GM19240 (cell line): ENCODE data around the gene SEL1L.
"Not testable (repeated sequence)": the region's sequence is repeated elsewhere in the genome, so short reads cannot be mapped to it uniquely, and the experiment has no call there.

Experiments
- DNase-seq: peaks from one replicate; pipeline ENCODE4 v3.0.0; 2011; ENCODE audit warnings: low spot score; ENCODE audit not compliant: insufficient read length

Gene SEL1L

DNA sequence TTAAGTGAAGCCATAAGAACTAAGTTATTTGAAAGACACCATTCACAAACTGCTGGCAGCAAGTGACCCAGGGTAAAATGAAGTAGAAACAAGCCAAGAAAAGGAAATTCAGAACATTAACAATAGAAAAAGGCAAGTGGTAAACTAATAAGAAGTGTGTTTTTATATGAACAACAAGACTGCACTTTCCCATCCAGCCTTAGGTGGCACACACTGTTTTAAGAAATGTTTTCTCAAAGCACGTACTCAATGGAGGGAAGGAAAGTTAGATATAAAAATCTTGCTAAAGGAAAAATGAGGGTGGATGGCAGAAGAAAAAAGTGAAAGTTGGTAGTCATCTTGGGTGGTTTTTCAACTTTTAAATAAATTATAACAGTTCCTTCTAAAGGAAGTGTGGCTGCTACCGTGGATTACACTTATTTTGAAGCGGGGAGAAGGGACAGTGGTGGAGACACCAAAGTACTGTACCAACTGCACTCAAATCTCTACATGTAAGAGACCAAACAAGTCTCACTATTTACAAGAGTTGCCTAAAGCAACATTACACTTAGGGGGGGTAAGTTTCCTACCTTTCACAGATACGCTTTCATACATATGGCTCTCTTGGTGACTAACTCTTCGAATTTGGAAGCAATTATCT is 58.8 kb downstream of the SEL1L start:
- DNase-seq, result no peak

- no peak for DNase-seq
These were observed 59.5 kb downstream of the SEL1L start for GRCh38 chr14:81474148-81474492.

DNA sequence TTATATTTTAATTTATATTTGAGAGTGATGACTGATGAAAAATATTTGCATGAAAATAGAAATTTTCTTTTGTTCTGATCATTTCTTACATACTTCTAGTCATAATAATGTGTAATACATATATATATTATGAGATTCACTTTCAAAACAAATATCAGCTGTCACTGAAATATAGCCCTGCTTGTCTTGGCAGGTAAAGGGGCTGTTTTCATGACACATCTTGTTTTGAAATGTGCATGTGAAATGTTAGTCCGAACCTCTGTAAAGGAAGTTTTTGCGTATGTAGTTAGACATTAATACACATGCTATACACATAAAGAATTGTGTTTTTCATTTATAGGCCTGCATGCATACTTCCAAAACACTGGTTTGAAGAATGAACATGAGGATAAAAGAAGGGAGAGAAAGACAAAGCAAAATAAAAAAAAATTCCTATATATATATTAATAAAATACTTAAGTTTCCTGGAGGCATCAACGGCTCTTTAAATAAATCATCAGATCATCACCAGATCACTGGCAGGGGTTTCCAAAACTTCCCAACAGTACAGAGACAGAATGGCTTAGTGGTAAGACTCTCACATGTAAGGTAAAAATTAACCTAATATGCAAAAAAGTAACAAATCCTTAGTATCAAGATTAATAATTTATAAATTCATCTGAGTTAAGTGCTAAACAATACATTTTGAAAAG is 60.1 kb downstream of the SEL1L start:
- no peak for DNase-seq

- no peak for DNase-seq
These were observed 61.4 kb downstream of the SEL1L start for GRCh38 chr14:81472096-81472800.

- no peak for DNase-seq
These were observed 62.6 kb downstream of the SEL1L start for GRCh38 chr14:81471062-81471461.

GRCh38 chr14:81470557-81470826 is 63.2 kb downstream of the SEL1L start:
- not testable (repeated sequence) for DNase-seq

- DNase-seq, result no peak
These were observed 66.8 kb downstream of the SEL1L start for GRCh38 chr14:81466854-81467253.

- no peak for DNase-seq
These were observed 68.0 kb downstream of the SEL1L start for GRCh38 chr14:81465507-81466228.

DNA sequence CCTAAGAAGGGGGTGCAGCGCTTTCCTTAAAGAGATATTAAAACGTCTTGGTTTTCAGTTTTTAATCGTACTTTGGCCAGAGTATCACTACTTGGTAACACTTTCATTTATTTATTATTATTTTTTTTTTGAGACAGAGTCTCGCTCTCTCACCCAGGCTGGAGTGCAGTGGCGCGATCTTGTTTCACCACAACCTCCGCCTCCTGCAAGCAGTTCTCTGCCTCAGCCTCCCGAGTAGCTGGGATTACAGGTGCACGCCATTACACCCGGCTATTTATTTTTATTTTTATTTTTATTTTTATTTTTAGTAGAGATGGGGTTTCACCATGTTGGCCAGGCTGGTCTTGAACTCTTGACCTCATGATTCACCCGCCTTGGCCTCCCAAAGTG is 68.7 kb downstream of the SEL1L start:
- DNase-seq, result not testable (repeated sequence)

GRCh38 chr14:81464253-81465002 is 69.2 kb downstream of the SEL1L start:
- DNase-seq, result no peak

- DNase-seq, result not testable (repeated sequence)
These were observed 71.3 kb downstream of the SEL1L start for GRCh38 chr14:81462356-81462755.

- no peak for DNase-seq
These were observed 73.7 kb downstream of the SEL1L start for GRCh38 chr14:81459912-81460311.

DNA sequence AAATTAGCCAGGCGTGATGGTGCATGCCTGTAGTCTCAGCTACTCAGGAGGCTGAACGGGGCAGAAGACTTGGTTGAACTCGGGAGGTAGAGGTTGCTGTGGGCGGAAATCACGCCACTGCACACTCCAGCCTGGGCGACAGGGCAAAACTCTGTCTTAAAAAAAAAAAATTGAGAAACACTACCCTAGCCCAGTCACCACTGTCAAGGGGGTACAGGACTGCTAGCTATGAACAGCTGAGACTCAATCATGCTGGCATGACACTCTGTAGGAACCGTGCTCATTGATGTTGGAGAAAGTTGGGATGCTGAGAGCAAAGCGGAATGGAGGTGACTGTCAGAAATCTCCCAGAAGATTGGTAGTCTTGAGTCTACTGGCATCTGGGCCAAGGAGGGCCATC is 75.3 kb downstream of the SEL1L start:
- no peak for DNase-seq

GRCh38 chr14:81455390-81455789 is 78.3 kb downstream of the SEL1L start:
- DNase-seq, result no peak

DNA sequence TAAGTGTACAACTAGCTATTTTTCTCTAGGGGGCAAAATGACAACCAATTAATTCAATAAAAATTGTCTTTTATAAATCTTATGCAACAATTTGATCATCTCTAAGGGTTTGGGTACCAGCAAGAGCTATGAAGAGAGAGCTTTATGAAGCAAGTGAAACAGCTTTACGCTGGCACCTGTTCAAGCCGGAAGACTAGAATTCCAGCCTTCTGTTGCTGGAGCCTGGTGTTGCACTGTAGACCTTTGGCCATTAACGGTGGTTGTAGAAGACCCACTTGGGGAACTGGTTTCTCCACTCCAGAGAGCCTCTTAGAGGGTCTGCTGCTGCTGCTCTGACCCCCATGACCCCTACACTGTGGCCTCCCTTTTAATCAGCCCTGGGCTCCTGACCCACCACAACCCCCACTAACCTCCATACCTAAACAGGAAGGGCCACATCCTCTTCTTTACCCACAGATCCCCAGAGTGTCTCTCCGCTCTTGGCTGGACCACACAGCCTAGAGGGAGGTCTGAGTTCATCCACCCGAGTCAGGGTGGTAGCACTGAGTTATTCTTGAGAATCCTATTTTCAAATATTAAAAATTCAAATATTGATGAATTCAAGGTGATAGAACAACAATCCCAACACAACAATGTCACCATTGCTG is 79.0 kb downstream of the SEL1L start:
- DNase-seq, result no peak

GRCh38 chr14:81453166-81453766 is 80.4 kb downstream of the SEL1L start:
- no peak for DNase-seq

DNA sequence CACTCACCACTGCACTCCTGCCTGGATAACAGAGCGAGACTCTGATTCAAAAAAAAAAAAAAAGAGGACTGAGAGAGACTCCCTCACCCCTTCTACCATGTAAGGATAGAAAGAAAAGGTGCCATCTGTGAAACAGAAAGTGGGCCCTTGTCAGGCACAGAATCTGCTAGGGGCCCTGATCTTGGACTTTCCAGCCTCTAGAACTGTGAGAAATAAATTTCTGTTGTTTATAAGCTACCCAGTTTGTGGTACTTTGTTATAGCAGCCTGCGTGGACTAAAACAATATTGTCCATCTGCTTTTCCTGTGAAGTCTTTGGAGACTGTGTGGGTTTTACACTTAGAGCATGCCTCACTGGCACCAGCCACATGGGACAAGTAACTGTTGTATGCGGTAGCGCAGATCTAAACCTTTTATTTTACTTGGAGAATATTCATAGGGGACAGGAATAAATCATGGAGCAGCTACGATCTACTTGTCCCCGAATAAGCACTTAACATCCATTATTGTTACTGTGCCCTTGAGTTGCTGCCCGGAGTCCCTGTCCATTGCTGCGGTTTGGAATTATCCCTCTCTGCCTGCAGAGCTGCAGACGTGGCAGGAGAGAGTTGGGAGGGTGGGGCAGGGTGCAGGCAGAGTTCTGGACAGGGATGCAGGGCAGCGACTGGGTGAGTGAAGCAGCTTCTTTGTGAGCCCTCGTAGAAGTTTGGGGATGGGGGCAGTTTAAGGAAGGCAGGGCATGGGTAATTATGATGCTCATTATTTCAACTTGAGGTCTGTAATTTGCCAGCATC is 81.1 kb downstream of the SEL1L start:
- DNase-seq, result no peak

DNA sequence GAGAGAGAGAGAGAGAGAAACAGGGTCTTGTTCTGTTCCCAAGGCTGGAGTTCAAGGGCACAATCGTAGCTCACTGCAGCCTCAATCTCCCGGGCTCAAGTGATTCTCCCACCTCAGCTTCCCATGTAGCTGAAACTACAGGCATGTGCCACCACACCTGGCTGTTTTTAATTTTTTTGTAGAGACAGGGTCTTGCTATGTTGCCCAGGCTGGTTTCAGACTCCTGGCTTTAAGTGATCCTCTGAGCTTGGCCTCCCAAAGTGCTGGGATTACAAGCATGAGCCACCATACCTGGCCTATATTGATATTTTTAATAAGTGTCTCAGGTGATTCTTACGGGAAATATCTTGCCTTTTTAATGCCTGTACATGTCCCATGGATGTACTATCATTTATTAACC is 82.7 kb downstream of the SEL1L start:
- no peak for DNase-seq

DNA sequence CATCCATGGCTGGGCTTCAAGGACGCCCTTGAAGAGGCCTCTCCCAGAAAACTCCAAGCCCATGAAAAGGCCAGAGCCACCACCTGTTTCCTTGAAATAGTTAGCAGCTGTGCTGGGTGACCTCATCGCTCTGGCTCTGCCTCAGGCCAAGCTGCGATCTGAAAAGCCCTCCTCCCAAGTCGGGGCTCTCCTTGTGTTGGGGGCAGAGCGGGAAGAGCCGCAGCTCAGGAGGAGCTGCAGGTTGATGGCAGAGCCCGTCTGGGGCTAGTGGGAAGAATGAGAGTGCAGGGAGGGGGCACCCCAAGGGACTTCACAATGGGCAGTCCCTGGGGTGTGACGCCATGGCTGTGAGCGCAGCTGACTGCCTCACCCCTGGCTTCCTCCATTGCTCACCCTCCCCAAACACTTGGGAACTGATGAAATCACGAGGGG is 83.5 kb downstream of the SEL1L start:
- no peak for DNase-seq

DNA sequence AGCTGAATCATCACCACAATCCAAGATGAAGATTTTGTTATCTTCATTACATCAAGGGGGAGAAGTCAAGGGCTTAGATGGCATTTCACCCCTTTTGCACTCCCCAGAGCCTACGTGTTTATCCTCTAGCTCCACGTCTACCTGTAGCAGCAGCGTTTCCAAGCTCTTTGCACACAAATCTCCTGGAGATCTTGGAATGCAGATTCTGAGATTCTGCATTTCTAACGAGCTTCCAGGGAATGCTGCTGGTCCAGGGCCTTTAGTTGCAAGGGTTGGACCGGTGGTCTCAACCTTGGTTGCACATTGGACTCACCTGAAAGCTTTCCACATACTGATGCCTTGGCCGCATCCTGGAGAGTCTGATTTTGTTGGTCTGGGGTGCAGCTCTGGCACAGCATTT is 84.1 kb downstream of the SEL1L start:
- no peak for DNase-seq
